Middle frontal gyrus (tissue), 1 donor: ENCODE measurements around the gene RP9.

Source experiments
- DNase-seq: peaks from one replicate; pipeline ENCODE4 v3.0.0-alpha.2; 2015; ENCODE audit warnings: low spot score; ENCODE audit errors: extremely low spot score

Gene RP9

GRCh38 chr7:33066771-33067170, 42.4 kb downstream of the RP9 start:
- no peak for DNase-seq

GRCh38 chr7:33065981-33066380, 43.2 kb downstream of the RP9 start:
- DNase-seq: no peak

GRCh38 chr7:33062782-33063443, 46.3 kb downstream of the RP9 start:
- peak; percentile 91 for DNase-seq

- DNase-seq: no peak
Measured at GRCh38 chr7:33062023-33062781, 47.0 kb downstream of the RP9 start, which contains the start of gene NT5C3A. TSS of gene NT5C3A (minus strand) at chr7:33062776. CDS start at chr7:33062705, 71 bp downstream.

- DNase-seq: no peak
Measured at GRCh38 chr7:33061282-33061937, 47.8 kb downstream of the RP9 start.

GRCh38 chr7:33059635-33060034, 49.6 kb downstream of the RP9 start:
- DNase-seq: no peak

- no peak for DNase-seq
Measured at GRCh38 chr7:33055158-33055557, 54.0 kb downstream of the RP9 start.

- no peak for DNase-seq
Measured at GRCh38 chr7:33054261-33054964, 54.8 kb downstream of the RP9 start.

GRCh38 chr7:33053721-33054120, 55.5 kb downstream of the RP9 start:
- DNase-seq: no peak

GRCh38 chr7:33050535-33051318, 58.5 kb downstream of the RP9 start:
- no peak for DNase-seq

- DNase-seq: no peak
Measured at GRCh38 chr7:33048704-33049103, 60.5 kb downstream of the RP9 start.

GRCh38 chr7:33048257-33048656, 60.9 kb downstream of the RP9 start:
- DNase-seq: no peak

- DNase-seq: no peak
Measured at GRCh38 chr7:33044986-33045385, 64.2 kb downstream of the RP9 start.
